ENCODE measurements around the gene NOX4.
"Not testable (repeated sequence)": the region's sequence is repeated elsewhere in the genome, so short reads cannot be mapped to it uniquely, and the experiment has no call there.

NOX4 gene

GRCh38 chr11:89457190-89457589 is 34.0 kb downstream of the NOX4 start:
- DNase-seq = no peak

- DNase-seq = no peak
Observed at GRCh38 chr11:89456681-89457080, 34.5 kb downstream of the NOX4 start.

GRCh38 chr11:89452780-89453179 is 38.4 kb downstream of the NOX4 start:
- no peak for DNase-seq

- no peak for DNase-seq
Observed at GRCh38 chr11:89447845-89448244, 43.3 kb downstream of the NOX4 start.

GRCh38 chr11:89443361-89444322 is 47.5 kb downstream of the NOX4 start:
- no peak for DNase-seq

- no peak for DNase-seq
Observed at GRCh38 chr11:89442801-89443200, 48.4 kb downstream of the NOX4 start.

- no peak for DNase-seq
Observed at GRCh38 chr11:89441606-89442005, 49.6 kb downstream of the NOX4 start.

- no peak for DNase-seq
Observed at GRCh38 chr11:89437317-89437716, 53.9 kb downstream of the NOX4 start.

- DNase-seq = no peak
Observed at GRCh38 chr11:89436071-89436470, 55.1 kb downstream of the NOX4 start.

- DNase-seq = no peak
Observed at GRCh38 chr11:89433278-89433677, 57.9 kb downstream of the NOX4 start.

GRCh38 chr11:89432182-89432581 is 59.0 kb downstream of the NOX4 start:
- not testable (repeated sequence) for DNase-seq

GRCh38 chr11:89426501-89426900 is 64.7 kb downstream of the NOX4 start:
- DNase-seq = not testable (repeated sequence)

- no peak for DNase-seq
Observed at GRCh38 chr11:89421718-89422117, 69.5 kb downstream of the NOX4 start.

GRCh38 chr11:89420981-89421380 is 70.2 kb downstream of the NOX4 start:
- no peak for DNase-seq

GRCh38 chr11:89416961-89417360 is 74.2 kb downstream of the NOX4 start:
- DNase-seq = no peak

GRCh38 chr11:89411112-89411511 is 80.1 kb downstream of the NOX4 start:
- DNase-seq = not testable (repeated sequence)

- not testable (repeated sequence) for DNase-seq
Observed at GRCh38 chr11:89410666-89411065, 80.5 kb downstream of the NOX4 start.

GRCh38 chr11:89408441-89408840 is 82.7 kb downstream of the NOX4 start:
- DNase-seq = not testable (repeated sequence)

GRCh38 chr11:89405629-89406028 is 85.5 kb downstream of the NOX4 start:
- no peak for DNase-seq

- not testable (repeated sequence) for DNase-seq
Observed at GRCh38 chr11:89391654-89392053, 99.5 kb downstream of the NOX4 start.

- DNase-seq = not testable (repeated sequence)
Observed at GRCh38 chr11:89387501-89387900, 103.7 kb downstream of the NOX4 start.

- DNase-seq = not testable (repeated sequence)
Observed at GRCh38 chr11:89382986-89383385, 108.2 kb downstream of the NOX4 start.

- no peak for DNase-seq
Observed at GRCh38 chr11:89381094-89381493, 110.1 kb downstream of the NOX4 start.

GRCh38 chr11:89379976-89380771 is 111.0 kb downstream of the NOX4 start:
- DNase-seq = not testable (repeated sequence)

Data from NCI-H526 treated with DMSO at 0.1 percent for 48 hours (cell line).